PC-9 (cell line): Measurements from ENCODE around the gene MTNR1A. TPM values are rescaled to one million over a fixed set of nuclear protein-coding genes. Genes with fewer than 3 reads are reported as not detected.
A peak's percentile ranks its signal among the peaks of the same experiment; 100 is the strongest.

Experiments used
- BruUV-seq: library from RNA; stranded (reverse); fragments of 400-500 nt; replicated peaks from 2 replicates; lab custom pipeline; 2021; lab: Mats Ljungman, UMichigan
- CTCF ChIA-PET: fragments of 300-600 bp; sonication (Branson Sonifier 250); formaldehyde crosslinking; loops from one replicate; lab custom pipeline; 2022; ENCODE audit warnings: antibody characterized with exemption; lab: Charles Lee
- POLR2A ChIA-PET: fragments of 300-600 bp; sonication (Branson Sonifier 250); formaldehyde crosslinking; loops from one replicate; lab custom pipeline; 2022; ENCODE audit warnings: antibody characterized with exemption; ENCODE audit not compliant: unreplicated experiment; lab: Charles Lee
- DNase-seq, 2 experiments: peaks; one replicate each; pipeline versions ENCODE4 v3.0.0 to v3.0.0-alpha.2; 2015 to 2022; ENCODE audit warnings: mixed read lengths in 1 of 2
- H2AFZ ChIP-seq: fragments of 200-600 bp; sonication (generic); 2 replicates; pipeline ENCODE4 v1.8.1; 2017; ENCODE audit warnings: antibody characterized with exemption
- H3F3A ChIP-seq: fragments of 200-600 bp; sonication (generic); 2 replicates; pipeline ENCODE4 v1.8.1; 2017; ENCODE audit warnings: antibody characterized with exemption, mild to moderate bottlenecking, low read depth; ENCODE audit not compliant: insufficient read depth
- H3K27ac ChIP-seq: fragments of 200-600 bp; sonication (generic); 2 replicates; pipeline ENCODE4 v1.6.1; 2016; ENCODE audit warnings: mixed run types
- H3K27me3 ChIP-seq: fragments of 200-600 bp; sonication (generic); 2 replicates; pipeline ENCODE4 v1.6.1; 2016; ENCODE audit warnings: low read depth, mixed run types; ENCODE audit not compliant: insufficient read depth
- H3K36me3 ChIP-seq: fragments of 200-600 bp; sonication (generic); 2 replicates; pipeline ENCODE4 v1.6.1; 2016; ENCODE audit warnings: low read depth, mixed run types
- H3K4me1 ChIP-seq: fragments of 200-600 bp; sonication (generic); replicated peaks from 2 replicates; pipeline ENCODE4 v1.6.1; 2016; ENCODE audit warnings: mixed run types; ENCODE audit not compliant: insufficient read depth
- H3K4me2 ChIP-seq: fragments of 200-600 bp; sonication (generic); 2 replicates; pipeline ENCODE4 v1.6.1; 2017; ENCODE audit warnings: mixed run types
- H3K4me3 ChIP-seq: fragments of 200-600 bp; sonication (generic); 2 replicates; pipeline ENCODE4 v1.6.1; 2016; ENCODE audit warnings: mixed run types
- H3K79me2 ChIP-seq: fragments of 200-600 bp; sonication (generic); 2 replicates; pipeline ENCODE4 v1.6.1; 2017; ENCODE audit warnings: low read depth, mixed run types
- H3K9me2 ChIP-seq: fragments of 200-600 bp; sonication (generic); 2 replicates; pipeline ENCODE4 v1.8.1; 2017; ENCODE audit warnings: mild to moderate bottlenecking; ENCODE audit not compliant: insufficient read depth
- H3K9me3 ChIP-seq: fragments of 200-600 bp; sonication (generic); 2 replicates; pipeline ENCODE4 v1.8.1; 2016; ENCODE audit warnings: low read depth; ENCODE audit not compliant: insufficient read depth
- H4K20me1 ChIP-seq: fragments of 200-600 bp; sonication (generic); 2 replicates; pipeline ENCODE4 v1.8.1; 2017; ENCODE audit not compliant: insufficient read depth
- CTCF ChIP-seq: fragments of 200-600 bp; sonication (generic); conservative IDR thresholded peaks from 2 replicates; pipeline ENCODE4 v1.6.1; 2017; ENCODE audit warnings: mixed run types, antibody characterized with exemption, mild to moderate bottlenecking, moderate library complexity
- EZH2 ChIP-seq: fragments of 200-600 bp; sonication (generic); IDR thresholded peaks from 2 replicates; pipeline ENCODE4 v1.8.0; 2017; ENCODE audit warnings: antibody characterized with exemption, low read depth
- intact Hi-C: fragments of 100-400 bp; cut with micrococcal nuclease; formaldehyde crosslinking; loops from one replicate; pipeline ENCODE4 v1.10.0; 2022; ENCODE audit not compliant: unreplicated experiment
- total RNA-seq: library from RNA; stranded (reverse); gene quantifications from 2 replicates; pipeline ENCODE4 v1.2.3, GENCODE V29; 2021

MTNR1A gene
- total RNA-seq, 1 experiment from 2014 or later = not detected

- H4K20me1 ChIP-seq = no peaks in the 10 kb centered on the region
- no peaks in the 10 kb centered on the region for H3K27me3 ChIP-seq
- H3K4me1 ChIP-seq = no peaks in the 10 kb centered on the region
- POLR2A ChIA-PET = interaction anchor here (0.7 kb wide), 1 partner anchor 140 kb away, joined by 5 read pairs; no protein-coding TSS in a partner anchor
- no peak overlapping the region for H3K4me3 ChIP-seq
- H3K9me2 ChIP-seq = no peaks in the 10 kb centered on the region
- TF ChIP-seq EZH2 (no peak), CTCF (peak; percentile 82)
- H3K9me3 ChIP-seq = no peaks in the 10 kb centered on the region
- no peak overlapping the region for H3K27ac ChIP-seq
- intact Hi-C loops = loop anchor here (1.0 to 5.0 kb wide), 3 partner anchors 115 to 290 kb away; no protein-coding TSS in a partner anchor
- H3K79me2 ChIP-seq = no peaks in the 10 kb centered on the region
- CTCF ChIA-PET = no interaction called here
- H2AFZ ChIP-seq = no peak overlapping the region
- H3K36me3 ChIP-seq = no peaks in the 10 kb centered on the region
- no peak overlapping the region for H3K4me2 ChIP-seq
- DNase-seq = peak in 1 of 2 experiments; percentile 51
- BruUV-seq = no TSS peak
- no peaks in the 10 kb centered on the region for H3F3A ChIP-seq
Measured at GRCh38 chr4:186587416-186588018, 32.1 kb upstream of the MTNR1A start.

- Histone ChIP-seq H3K4me1 (no peaks in the 10 kb centered on the region), H3F3A (no peaks in the 10 kb centered on the region), H2AFZ (no peak overlapping the region), H3K9me2 (no peaks in the 10 kb centered on the region), H3K4me3 (no peak overlapping the region), H4K20me1 (no peaks in the 10 kb centered on the region), H3K79me2 (no peaks in the 10 kb centered on the region), H3K9me3 (no peaks in the 10 kb centered on the region), H3K4me2 (no peak overlapping the region), H3K36me3 (no peaks in the 10 kb centered on the region), H3K27ac (no peak overlapping the region), H3K27me3 (no peaks in the 10 kb centered on the region)
- no TSS peak for BruUV-seq
- CTCF ChIA-PET = no interaction called here
- POLR2A ChIA-PET = no interaction called here
- intact Hi-C loops = loop anchor here (2.0 to 5.0 kb wide), 2 partner anchors 114 to 223 kb away; no protein-coding TSS in a partner anchor
- DNase-seq = no peak
- TF ChIP-seq EZH2 = no peak
- no peak for TF ChIP-seq CTCF
Measured at GRCh38 chr4:186586205-186586604, 30.8 kb upstream of the MTNR1A start.

GRCh38 chr4:186584912-186585311, 29.5 kb upstream of the MTNR1A start:
- no peak overlapping the region for H3K27ac ChIP-seq
- TF ChIP-seq EZH2 (no peak), CTCF (no peak)
- H3K79me2 ChIP-seq = no peaks in the 10 kb centered on the region
- H3F3A ChIP-seq = no peaks in the 10 kb centered on the region
- H3K4me1 ChIP-seq = no peaks in the 10 kb centered on the region
- no peaks in the 10 kb centered on the region for H3K9me2 ChIP-seq
- H3K4me2 ChIP-seq = no peak overlapping the region
- no TSS peak for BruUV-seq
- no peaks in the 10 kb centered on the region for H3K27me3 ChIP-seq
- ChIA-PET POLR2A (no interaction called here), CTCF (no interaction called here)
- no peak for DNase-seq
- no peaks in the 10 kb centered on the region for H3K36me3 ChIP-seq
- no peak overlapping the region for H2AFZ ChIP-seq
- intact Hi-C loops = loop anchor here (5.0 kb wide), 1 partner anchor 113 kb away; no protein-coding TSS in a partner anchor
- no peaks in the 10 kb centered on the region for H3K9me3 ChIP-seq
- H3K4me3 ChIP-seq = no peak overlapping the region
- no peaks in the 10 kb centered on the region for H4K20me1 ChIP-seq
